ENCODE data around the gene ERI3.
A peak's percentile ranks its signal among the peaks of the same experiment; 100 is the strongest.

ERI3 gene

DNA sequence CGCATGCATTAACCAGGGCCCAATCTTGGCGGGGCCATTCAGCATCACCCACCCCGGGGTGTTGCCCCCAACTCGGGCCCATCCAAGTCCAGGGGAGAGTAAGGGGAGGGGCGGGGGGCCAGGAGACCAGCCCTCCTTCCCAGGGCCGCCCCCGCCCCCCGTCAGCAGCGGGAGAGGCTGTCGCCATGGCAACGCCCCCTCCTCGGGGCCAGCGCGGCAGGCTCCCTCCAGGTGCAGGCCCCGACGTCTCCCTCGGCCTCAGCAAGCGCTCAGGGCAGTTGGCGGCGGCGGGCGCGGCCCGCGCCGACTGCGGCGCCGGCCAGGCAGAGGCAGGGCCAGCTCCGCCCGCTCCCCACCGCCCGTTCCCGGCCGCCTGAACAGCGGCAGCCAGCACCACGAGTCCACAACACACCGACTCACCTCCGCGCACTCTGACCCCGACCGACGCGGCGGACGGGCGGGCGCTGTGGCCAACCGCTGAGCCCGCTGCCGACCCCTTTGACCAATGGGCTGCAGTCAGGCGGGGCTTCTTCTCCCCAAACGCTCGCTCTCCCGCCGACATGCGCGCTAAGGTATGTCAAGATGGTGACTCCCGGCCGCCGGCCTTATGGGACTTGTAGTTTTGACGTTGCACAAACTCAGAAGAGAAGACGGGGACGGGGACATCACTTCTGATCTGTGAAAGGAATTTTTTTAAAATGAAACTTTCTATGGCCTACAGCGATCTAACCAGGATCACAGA is at the start of gene ERI3:
Gene ERI3 (minus strand): TSS at position 418 of the 742 bp plus-strand sequence. CDS start 231 bp downstream, at position 187.
- DNase-seq (ENCODE audit: low read depth): peak; percentile 97

DNA sequence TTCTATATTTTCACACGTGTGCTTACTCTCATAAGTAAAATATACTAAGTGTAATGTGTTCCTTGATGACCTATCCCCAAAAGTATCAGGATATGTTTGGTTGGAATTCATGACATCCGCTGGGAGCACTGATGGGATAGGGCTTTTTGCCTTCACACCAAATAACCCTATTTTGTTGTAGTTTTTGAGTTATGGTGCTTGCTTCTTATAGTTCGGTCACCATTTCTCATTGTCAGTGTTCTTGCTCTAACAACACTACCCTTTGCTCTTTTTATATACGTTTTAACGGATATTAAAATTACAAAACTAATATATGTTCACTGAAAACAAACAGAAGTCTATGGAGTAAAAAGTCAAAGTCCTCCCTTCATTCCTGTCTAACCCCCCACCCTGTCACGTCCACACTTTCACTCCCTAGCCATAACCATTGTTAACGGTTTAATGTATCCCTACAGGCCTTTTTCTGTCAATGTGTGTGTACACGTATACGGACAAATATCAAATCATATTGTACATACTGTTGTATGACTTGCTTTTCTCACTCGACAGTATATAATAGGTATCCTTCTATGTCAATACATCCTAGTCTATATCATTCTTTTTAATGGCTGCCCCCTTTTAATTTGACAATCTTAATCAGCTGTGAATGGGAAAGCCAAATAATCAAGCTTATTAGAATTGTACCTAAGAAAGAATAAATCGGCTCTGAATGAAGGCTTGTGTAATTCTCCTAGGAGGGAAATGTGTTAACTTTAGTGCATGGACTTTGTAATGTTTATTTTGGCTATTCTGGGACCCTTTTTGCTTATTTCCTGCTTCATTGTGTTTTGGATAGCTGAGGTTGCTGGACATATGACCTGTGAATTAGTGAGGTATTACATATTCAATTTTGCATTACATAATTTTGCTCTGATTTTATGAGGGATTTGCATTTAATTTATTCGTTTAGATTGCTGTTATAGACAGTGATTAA is 46.5 kb upstream of the ERI3 start:
- DNase-seq (ENCODE audit: low read depth): no peak

GRCh38 chr1:44390277-44390676 is 35.2 kb upstream of the ERI3 start:
- peak; percentile 64 for DNase-seq (ENCODE audit: low read depth)

DNA sequence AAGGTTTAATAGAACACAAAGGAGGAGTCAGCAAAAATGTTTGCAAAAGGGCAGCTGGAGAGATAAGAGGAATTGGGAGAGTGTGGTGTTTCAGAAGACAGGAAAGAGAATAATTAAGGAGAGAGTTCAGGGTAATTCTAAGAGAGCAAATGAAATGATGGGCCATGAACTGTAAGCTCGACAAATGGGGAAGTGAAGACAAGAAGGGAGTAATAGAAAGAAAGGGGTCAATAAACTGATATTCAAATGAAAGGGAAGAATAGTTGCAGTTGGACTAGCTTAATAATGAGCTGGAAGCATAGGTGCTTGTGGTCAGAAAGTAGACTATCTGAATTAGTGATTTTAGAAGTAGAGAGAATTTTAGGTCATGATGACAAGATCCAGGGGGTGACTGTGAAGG is 34.4 kb upstream of the ERI3 start:
- no peak for DNase-seq (ENCODE audit: low read depth)

DNA sequence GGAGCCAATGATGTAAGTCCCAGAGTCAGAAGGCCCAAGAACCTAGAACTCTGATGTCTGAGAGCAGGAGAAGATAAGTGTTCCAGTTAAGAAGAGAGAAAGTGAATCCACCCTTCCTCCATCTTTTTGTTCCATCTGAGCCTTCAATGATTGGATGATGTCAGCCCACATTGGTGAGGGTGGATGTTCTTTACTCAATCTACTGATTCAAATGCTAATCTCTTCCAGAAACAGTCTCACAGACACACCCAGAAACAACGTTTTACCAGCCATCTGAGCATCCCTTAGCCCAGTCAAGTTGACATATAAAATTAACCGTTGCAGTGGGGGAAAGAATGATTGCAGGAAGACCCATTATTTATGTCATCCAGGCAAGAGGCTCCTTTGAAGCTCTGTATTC is 33.5 kb upstream of the ERI3 start:
- DNase-seq (ENCODE audit: low read depth): no peak

- no peak for DNase-seq (ENCODE audit: low read depth)
These were observed 25.7 kb upstream of the ERI3 start for GRCh38 chr1:44380666-44381177.

- peak; percentile 35 for DNase-seq (ENCODE audit: low read depth)
These were observed 23.1 kb upstream of the ERI3 start for GRCh38 chr1:44377925-44378784.

GRCh38 chr1:44375547-44375946 is 20.5 kb upstream of the ERI3 start:
- DNase-seq (ENCODE audit: low read depth): no peak

- DNase-seq (ENCODE audit: low read depth): no peak
These were observed 16.1 kb upstream of the ERI3 start for GRCh38 chr1:44371206-44371605.

DNA sequence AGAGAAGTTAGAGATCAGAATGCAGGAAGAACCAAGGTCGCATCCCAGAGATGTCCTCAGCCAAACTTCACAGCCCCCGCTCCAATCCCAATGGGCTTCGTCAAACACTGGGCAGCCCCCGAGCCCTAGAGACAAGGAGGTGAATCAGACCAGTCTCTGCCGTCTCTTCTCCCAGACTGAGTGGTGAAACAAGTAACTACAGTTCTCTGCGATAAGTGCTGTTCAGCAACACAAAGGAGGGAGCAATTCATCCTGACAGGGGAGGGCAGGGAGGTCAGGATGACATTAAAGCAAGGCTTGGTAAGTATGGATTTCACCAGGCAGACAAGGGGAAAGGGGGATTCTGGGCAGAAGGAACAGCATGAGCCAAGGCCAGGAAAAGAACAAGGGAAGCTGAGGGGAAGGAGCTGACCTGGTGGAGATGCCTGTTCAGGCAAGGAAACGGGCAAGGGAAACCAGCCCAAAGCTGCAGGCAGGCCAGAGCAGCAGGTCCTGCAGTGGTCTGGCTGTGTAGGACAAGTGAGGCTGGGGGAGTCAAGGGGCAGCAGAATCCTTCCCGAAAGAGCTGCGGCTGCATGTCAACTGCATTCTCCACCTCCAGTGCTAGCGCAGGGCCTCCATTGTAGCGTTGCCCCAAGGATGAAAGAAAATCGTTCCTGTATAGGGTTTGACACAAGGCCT is 13.6 kb upstream of the ERI3 start:
- no peak for DNase-seq (ENCODE audit: low read depth)

GRCh38 chr1:44367944-44368343 is 12.9 kb upstream of the ERI3 start:
- DNase-seq (ENCODE audit: low read depth): no peak

DNA sequence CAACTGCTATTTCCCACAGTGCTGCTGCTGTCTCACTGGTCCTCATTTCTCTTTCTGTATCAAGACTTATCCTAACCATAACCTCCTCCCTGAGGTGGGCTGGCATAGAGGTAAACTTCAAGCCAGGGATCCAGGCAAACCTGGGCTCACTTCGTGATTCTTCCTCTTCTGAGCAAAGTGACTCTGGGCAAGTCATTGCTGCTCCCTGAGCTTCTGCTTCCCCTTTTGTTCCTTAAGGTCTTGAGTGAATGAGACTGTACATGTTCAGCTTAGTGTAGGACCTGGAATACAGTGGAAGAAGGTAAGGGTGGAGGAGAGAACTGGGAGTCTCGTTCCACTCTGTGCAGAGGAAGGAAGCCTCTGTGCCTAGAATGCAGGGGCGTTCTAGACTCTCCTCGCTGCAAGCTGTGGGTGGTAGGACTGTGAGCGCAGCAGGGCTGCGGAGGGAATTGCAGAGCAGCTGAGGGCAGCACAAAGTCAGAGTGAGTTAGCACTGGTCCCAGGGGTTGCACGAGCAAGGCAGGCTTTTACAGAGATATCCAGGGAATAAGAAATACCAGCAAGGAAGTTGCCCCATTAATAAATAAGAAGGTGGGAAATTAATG is 11.4 kb upstream of the ERI3 start:
- no peak for DNase-seq (ENCODE audit: low read depth)

DNA sequence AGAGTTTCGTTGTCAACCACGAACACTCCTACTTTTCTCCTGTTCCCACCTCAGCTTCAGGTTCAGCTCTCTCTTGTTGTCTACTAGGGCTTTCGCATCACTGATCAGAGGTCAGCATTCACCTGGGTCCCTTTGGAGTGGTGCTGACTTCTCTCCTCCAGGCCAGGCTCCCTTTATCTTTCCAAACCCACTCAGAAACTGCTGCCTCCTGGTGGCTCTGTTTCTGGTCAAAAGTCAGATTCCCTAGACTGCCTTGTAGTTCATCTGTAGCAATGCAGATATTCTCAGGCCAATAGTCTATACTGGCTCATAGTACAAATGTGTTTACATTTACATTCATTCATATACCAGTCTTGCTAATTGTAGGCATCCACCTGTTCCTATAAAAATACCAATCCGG is 6.4 kb upstream of the ERI3 start:
- DNase-seq (ENCODE audit: low read depth): no peak

DNA sequence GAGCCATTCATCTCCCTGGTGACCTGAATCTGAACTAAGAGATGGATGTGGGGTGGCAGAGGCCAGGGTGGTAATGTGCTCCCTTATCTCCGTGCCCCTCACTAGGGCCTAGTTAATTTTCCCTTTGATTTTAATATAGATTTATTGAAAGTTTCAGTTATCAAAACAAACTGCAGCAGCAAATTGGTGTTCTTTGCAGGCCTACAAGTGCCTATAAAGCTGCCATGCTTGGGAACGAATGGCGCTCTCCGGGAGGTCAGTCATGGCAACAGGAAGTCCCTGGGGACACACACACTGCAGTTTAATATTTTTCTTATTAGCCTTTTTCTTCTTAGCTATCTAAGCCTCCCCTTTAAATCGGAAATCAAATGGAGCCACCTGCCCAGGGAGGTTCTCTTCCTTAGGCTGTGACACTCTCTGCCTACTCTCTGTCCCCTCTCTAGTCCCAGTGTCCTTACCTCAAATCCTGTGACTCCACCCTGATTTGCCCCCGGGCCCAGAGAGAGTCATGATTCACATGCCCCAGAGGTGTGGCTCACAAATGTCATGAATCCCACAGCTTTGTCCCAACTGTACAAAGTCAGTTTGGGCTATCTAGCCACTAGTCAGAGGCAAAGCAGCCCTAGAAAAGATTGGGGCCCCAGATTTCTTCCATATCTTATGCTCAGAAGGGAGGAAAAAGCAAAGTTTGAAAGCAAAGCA is 4.3 kb upstream of the ERI3 start:
- DNase-seq (ENCODE audit: low read depth): no peak

- DNase-seq (ENCODE audit: low read depth): no peak
These were observed 2.7 kb upstream of the ERI3 start for GRCh38 chr1:44357710-44358109.

DNA sequence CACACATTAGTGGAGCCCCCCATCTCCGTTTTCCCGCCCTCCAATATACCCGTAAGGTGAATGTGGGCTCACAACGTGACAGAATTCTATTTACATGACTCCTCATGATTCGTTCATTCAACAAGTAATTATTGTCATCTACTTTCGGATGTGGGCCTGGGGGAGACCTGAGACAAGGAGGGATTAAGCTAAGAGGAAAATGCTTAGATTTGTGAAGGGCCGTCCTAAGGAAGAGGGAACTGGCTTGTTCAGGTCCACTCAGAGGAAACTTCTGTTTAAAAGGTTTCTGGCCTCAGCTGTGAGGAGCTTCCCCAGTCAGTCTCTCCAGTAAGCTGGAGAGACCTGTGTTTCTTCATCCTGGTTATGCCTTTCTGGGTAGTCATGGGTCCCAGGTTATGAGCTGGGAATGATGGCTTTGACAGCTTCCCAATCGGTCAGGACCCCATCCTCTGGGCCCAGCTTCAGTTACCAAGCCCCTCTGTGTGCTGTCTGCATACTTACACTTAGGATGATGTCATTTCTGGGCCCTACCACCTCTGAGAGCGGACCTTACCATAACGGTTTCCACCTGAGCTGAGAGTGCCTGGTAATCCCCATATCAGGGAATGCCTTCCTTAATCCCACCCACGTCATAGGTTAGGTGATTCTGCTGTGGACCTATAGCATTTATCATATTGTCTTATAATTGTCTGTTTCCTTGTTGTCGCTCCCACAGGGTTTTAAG is 687 bp upstream of the ERI3 start:
- DNase-seq (ENCODE audit: low read depth): no peak

DNA sequence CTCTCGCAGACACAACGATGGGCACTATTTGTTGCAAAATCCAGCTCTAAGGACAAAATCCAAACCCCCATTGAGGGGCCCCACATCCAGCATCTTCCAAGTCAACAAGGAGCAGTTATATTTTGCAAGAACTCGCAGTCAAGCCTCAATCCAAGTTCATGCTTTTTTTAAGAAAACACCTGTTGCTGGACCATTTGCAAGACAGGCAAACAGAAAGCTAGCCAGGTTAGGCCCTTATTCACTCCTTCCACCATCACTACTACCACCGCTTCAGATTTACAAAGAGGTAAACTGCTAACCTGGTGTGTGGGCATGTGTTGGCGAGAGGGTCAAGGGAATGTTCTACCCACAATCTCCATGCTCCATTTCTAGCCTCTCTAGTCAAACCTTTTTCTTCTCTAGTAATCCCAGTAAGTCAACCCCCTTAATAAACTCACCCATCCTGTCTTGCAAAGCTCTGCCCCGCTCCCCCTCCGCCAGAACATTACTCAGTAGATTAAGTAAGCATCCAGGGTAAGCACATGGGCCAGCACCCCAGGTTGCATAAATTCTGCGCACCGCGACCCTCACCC is 703 bp downstream of the ERI3 start:
- peak; percentile 21 for DNase-seq (ENCODE audit: low read depth)

- DNase-seq (ENCODE audit: low read depth): no peak
These were observed 1.5 kb downstream of the ERI3 start for GRCh38 chr1:44353604-44354003.

GRCh38 chr1:44351289-44351688 is 3.8 kb downstream of the ERI3 start:
- no peak for DNase-seq (ENCODE audit: low read depth)
